SH-SY5Y (cell line): ENCODE data around the gene MAP3K4.

ENCODE experiments used
- GATA2 ChIP-seq: IDR thresholded peaks from 2 replicates; pipeline ENCODE4 v1.6.1; 2011; ENCODE audit warnings: mild to moderate bottlenecking, low read depth, low read length
- GATA3 ChIP-seq: IDR thresholded peaks from 2 replicates; pipeline ENCODE4 v1.6.1; 2011; ENCODE audit warnings: low read depth, mild to moderate bottlenecking, low read length, moderate library complexity

MAP3K4 gene

GRCh38 chr6:161011492-161012480 lies 20.2 kb downstream of the MAP3K4 start:
- TF ChIP-seq GATA3 = no peak
- no peak for TF ChIP-seq GATA2

GRCh38 chr6:161013695-161014094 lies 22.1 kb downstream of the MAP3K4 start:
- TF ChIP-seq GATA3 (no peak), GATA2 (no peak)

- TF ChIP-seq GATA3 (no peak), GATA2 (no peak)
Observed at GRCh38 chr6:161017766-161018564, 26.4 kb downstream of the MAP3K4 start.

- TF ChIP-seq GATA3 = no peak
Observed at GRCh38 chr6:161019324-161019839, 27.8 kb downstream of the MAP3K4 start.

GRCh38 chr6:161021543-161021942 lies 30.0 kb downstream of the MAP3K4 start:
- TF ChIP-seq GATA2 (no peak), GATA3 (no peak)

GRCh38 chr6:161021998-161022743 lies 30.6 kb downstream of the MAP3K4 start:
- TF ChIP-seq GATA2 = no peak
- no peak for TF ChIP-seq GATA3

GRCh38 chr6:161023316-161023715 lies 31.7 kb downstream of the MAP3K4 start:
- TF ChIP-seq GATA3 (no peak), GATA2 (no peak)

- TF ChIP-seq GATA3 = no peak
- no peak for TF ChIP-seq GATA2
Observed at GRCh38 chr6:161024364-161024920, 32.9 kb downstream of the MAP3K4 start.

GRCh38 chr6:161027385-161027784 lies 35.8 kb downstream of the MAP3K4 start:
- no peak for TF ChIP-seq GATA2
- TF ChIP-seq GATA3 = no peak

- no peak for TF ChIP-seq GATA3
- no peak for TF ChIP-seq GATA2
Observed at GRCh38 chr6:161029195-161029809, 37.7 kb downstream of the MAP3K4 start.

- TF ChIP-seq GATA3 (no peak), GATA2 (no peak)
Observed at GRCh38 chr6:161031721-161032495, 40.3 kb downstream of the MAP3K4 start.

- TF ChIP-seq GATA3 = no peak
- TF ChIP-seq GATA2 = no peak
Observed at GRCh38 chr6:161033667-161034066, 42.1 kb downstream of the MAP3K4 start.
